Hematopoietic multipotent progenitor cell treated with erythropoietin and hydrocortisone succinate and interleukin-3 and kit ligand, for 6 days (in vitro differentiated cells): Measurements from ENCODE around the gene BPIFA3.

Source experiments
- DNase-seq: peaks from one replicate; pipeline ENCODE4 v3.0.0-alpha.2; 2015

BPIFA3 gene

GRCh38 chr20:33229843-33230242 is 12.7 kb downstream of the BPIFA3 start:
- DNase-seq, result peak; percentile 14

- no peak for DNase-seq
Observed at GRCh38 chr20:33231237-33231636, 14.1 kb downstream of the BPIFA3 start.

GRCh38 chr20:33232486-33233072 is 15.4 kb downstream of the BPIFA3 start:
- no peak for DNase-seq

GRCh38 chr20:33233129-33233774 is 16.1 kb downstream of the BPIFA3 start:
- DNase-seq, result no peak

- DNase-seq, result no peak
Observed at GRCh38 chr20:33234050-33234449, 16.9 kb downstream of the BPIFA3 start.

- DNase-seq, result no peak
Observed at GRCh38 chr20:33235696-33236095, 18.5 kb downstream of the BPIFA3 start, which contains the start of gene BPIFA1. TSS of gene BPIFA1 (plus strand) at chr20:33235996. CDS start at chr20:33237712, 1,716 bp downstream.

- DNase-seq, result no peak
Observed at GRCh38 chr20:33236351-33236750, 19.2 kb downstream of the BPIFA3 start.

GRCh38 chr20:33237989-33238388 is 20.8 kb downstream of the BPIFA3 start:
- DNase-seq, result no peak

GRCh38 chr20:33239418-33239817 is 22.3 kb downstream of the BPIFA3 start:
- DNase-seq, result no peak

- DNase-seq, result no peak
Observed at GRCh38 chr20:33239979-33240736, 23.0 kb downstream of the BPIFA3 start.

GRCh38 chr20:33240923-33241322 is 23.8 kb downstream of the BPIFA3 start:
- no peak for DNase-seq

GRCh38 chr20:33242319-33243100 is 25.4 kb downstream of the BPIFA3 start:
- no peak for DNase-seq

- DNase-seq, result no peak
Observed at GRCh38 chr20:33246077-33246476, 28.9 kb downstream of the BPIFA3 start.

- DNase-seq, result no peak
Observed at GRCh38 chr20:33249456-33249855, 32.3 kb downstream of the BPIFA3 start.

- DNase-seq, result no peak
Observed at GRCh38 chr20:33250666-33251065, 33.5 kb downstream of the BPIFA3 start.

GRCh38 chr20:33251496-33251895 is 34.3 kb downstream of the BPIFA3 start:
- no peak for DNase-seq

- no peak for DNase-seq
Observed at GRCh38 chr20:33252460-33252859, 35.3 kb downstream of the BPIFA3 start.

GRCh38 chr20:33255005-33255404 is 37.9 kb downstream of the BPIFA3 start:
- DNase-seq, result no peak

- no peak for DNase-seq
Observed at GRCh38 chr20:33257237-33257636, 40.1 kb downstream of the BPIFA3 start.

GRCh38 chr20:33259371-33259770 is 42.2 kb downstream of the BPIFA3 start:
- no peak for DNase-seq

- no peak for DNase-seq
Observed at GRCh38 chr20:33261465-33261864, 44.3 kb downstream of the BPIFA3 start.

- DNase-seq, result peak; percentile 68
Observed at GRCh38 chr20:33262658-33263065, 45.5 kb downstream of the BPIFA3 start.

GRCh38 chr20:33263784-33264183 is 46.6 kb downstream of the BPIFA3 start:
- DNase-seq, result no peak
